Common myeloid progenitor, CD34-positive (primary cell): ENCODE measurements around the gene KIT.
A peak's percentile ranks its signal among the peaks of the same experiment; 100 is the strongest.
"Not testable (repeated sequence)": the region's sequence is repeated elsewhere in the genome, so short reads cannot be mapped to it uniquely, and the experiment has no call there.

Experiments used
- CTCF ChIA-PET: fragments of 350-600 bp; sonication (Branson Sonifier 250); formaldehyde crosslinking; loops from one replicate; lab custom pipeline; 2021; ENCODE audit warnings: antibody characterized with exemption; lab: Charles Lee
- POLR2A ChIA-PET: fragments of 350-600 bp; sonication (Branson Sonifier 250); formaldehyde crosslinking; loops from one replicate; lab custom pipeline; 2021; ENCODE audit warnings: antibody characterized with exemption; lab: Charles Lee
- DNase-seq, 3 donors: peaks; one replicate each; pipeline versions ENCODE4 v3.0.0 to v3.0.0-alpha.2; 2013
- H3K27ac ChIP-seq, 2 experiments: 1 replicate in 1 of 2; 2 replicates in 1 of 2; pipeline ENCODE4 v1.7.0; 2013; ENCODE audit warnings: inconsistent platforms in 2 of 2, low read length in 2 of 2, mild to moderate bottlenecking in 2 of 2, low read depth in 1 of 2, moderate library complexity in 1 of 2; ENCODE audit not compliant: severe bottlenecking in 2 of 2, insufficient read depth in 1 of 2, poor library complexity in 1 of 2
- H3K27me3 ChIP-seq, 5 experiments: replicated peaks in 2 of 5; 1 replicate in 3 of 5; 2 replicates in 2 of 5; pipeline versions ENCODE4 v1.6.1 to v1.7.0; 2013; ENCODE audit warnings: low read length in 4 of 5, mild to moderate bottlenecking in 2 of 5, moderate library complexity in 2 of 5, inconsistent platforms in 1 of 5; ENCODE audit not compliant: insufficient read depth in 5 of 5, control insufficient read depth in 4 of 5
- H3K36me3 ChIP-seq, 4 experiments: 1 replicate in 2 of 4; 2 replicates in 2 of 4; pipeline versions ENCODE4 v1.6.1 to v1.7.0; 2013; ENCODE audit warnings: low read length in 3 of 4, control low read depth in 1 of 4, mild to moderate bottlenecking in 1 of 4; ENCODE audit not compliant: control insufficient read depth in 4 of 4, insufficient read depth in 4 of 4
- H3K4me1 ChIP-seq, 4 experiments: 1 replicate in 3 of 4; 2 replicates in 1 of 4; pipeline versions ENCODE4 v1.6.1 to v1.7.1; 2013; ENCODE audit warnings: low read length in 3 of 4, mild to moderate bottlenecking in 3 of 4, control low read depth in 1 of 4, inconsistent platforms in 1 of 4, moderate library complexity in 1 of 4; ENCODE audit not compliant: control insufficient read depth in 4 of 4, insufficient read depth in 4 of 4; ENCODE audit errors: control extremely low read depth in 1 of 4
- H3K4me3 ChIP-seq, 7 experiments: 1 replicate in 4 of 7; 2 replicates in 3 of 7; pipeline versions ENCODE4 v1.5.1 to v1.7.0; 2013; ENCODE audit warnings: mild to moderate bottlenecking in 7 of 7, low read length in 6 of 7, moderate library complexity in 6 of 7, inconsistent platforms in 2 of 7, low read depth in 2 of 7, control low read depth in 1 of 7; ENCODE audit not compliant: insufficient read depth in 4 of 7, control insufficient read depth in 1 of 7; ENCODE audit errors: extremely low read depth in 1 of 7
- H3K9me3 ChIP-seq, 5 experiments: 1 replicate in 4 of 5; 2 replicates in 1 of 5; pipeline versions ENCODE4 v1.6.1 to v1.7.1; 2013; ENCODE audit warnings: low read length in 4 of 5, mild to moderate bottlenecking in 2 of 5, inconsistent platforms in 1 of 5, low read depth in 1 of 5, moderate library complexity in 1 of 5; ENCODE audit not compliant: control insufficient read depth in 4 of 5, insufficient read depth in 2 of 5; ENCODE audit errors: control extremely low read depth in 1 of 5
- WGBS: methylation state at CpG from one replicate; pipeline ENCODE4 v1.1.5; 2013; ENCODE audit not compliant: insufficient coverage; 5-methylcytosine and 5-hydroxymethylcytosine counted together

KIT gene

DNA sequence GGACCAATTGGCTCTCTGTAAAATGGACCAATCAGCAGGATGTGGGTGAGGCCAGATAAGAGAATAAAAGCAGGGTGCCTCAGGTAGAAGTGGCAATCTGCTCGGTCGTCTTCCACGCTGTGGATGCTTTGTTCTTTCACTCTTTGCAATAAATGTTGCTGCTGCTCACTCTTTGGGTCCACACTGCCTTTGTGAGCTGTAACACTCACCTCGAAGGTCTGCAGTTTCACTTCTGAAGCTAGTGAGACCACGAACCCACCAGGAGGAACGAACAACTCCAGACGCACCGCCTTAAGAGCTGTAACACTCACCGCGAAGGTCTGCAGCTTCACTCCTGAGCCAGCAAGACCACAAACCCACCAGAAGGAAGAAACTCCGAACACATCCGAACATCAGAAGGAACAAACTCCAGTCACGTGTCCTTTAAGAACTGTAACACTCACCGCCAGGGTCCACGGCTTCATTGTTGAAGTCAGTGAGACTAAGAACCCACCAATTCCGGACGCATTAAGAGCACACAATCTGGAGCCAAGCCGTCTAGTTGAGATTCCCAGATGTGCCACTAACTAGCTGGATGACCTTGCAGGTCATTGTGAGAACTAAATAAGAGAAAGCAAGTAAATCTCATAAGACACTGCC is 24.5 kb upstream of the KIT start:
- H3K4me1 ChIP-seq, H3K27ac ChIP-seq, H3K9me3 ChIP-seq, H3K36me3 ChIP-seq, CTCF ChIA-PET, H3K27me3 ChIP-seq, POLR2A ChIA-PET: not testable (repeated sequence)
- H3K4me3 ChIP-seq = peak overlapping the region in 1 of 7 experiments; percentile 36
- DNase-seq = peak in 1 of 3 donors; percentile 57
- 84% methylated on average over 16 of the region's 18 CpGs for WGBS

DNA sequence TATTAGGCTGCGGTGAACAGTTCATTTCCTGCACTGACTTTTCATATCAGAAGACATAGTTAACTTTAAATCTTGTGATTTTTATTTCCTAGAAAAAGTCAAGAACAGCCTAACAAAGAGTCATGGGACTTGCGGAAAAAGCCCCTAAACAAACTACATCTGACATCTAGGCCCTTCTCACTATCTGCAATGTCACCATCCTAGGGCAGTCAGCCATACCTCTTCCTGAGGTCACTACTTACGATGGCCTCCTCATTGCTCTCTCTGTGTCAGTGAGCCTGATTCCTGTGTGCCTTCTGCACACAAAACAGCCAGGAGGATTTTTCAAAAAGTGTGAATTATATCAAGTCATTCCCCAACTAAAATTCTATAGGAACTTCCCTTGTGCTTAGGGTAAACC is 22.4 kb upstream of the KIT start:
- Histone ChIP-seq H3K4me1 (peaks cover 0 to 4% (median 0%) of the 10 kb centered on the region in 4 experiments), H3K27ac (no peak overlapping the region), H3K27me3 (no peaks in the 10 kb centered on the region), H3K4me3 (no peak overlapping the region), H3K36me3 (no peaks in the 10 kb centered on the region), H3K9me3 (no peaks in the 10 kb centered on the region)
- DNase-seq = peak in 2 of 3 donors; percentile 36 to 50
- WGBS = 65% methylated on average over 2 of the region's 3 CpGs
- POLR2A ChIA-PET = no interaction called here
- CTCF ChIA-PET = interaction anchor here (1.1 kb wide), 1 partner anchor 96 kb away, joined by 3 read pairs; no protein-coding TSS in a partner anchor

DNA sequence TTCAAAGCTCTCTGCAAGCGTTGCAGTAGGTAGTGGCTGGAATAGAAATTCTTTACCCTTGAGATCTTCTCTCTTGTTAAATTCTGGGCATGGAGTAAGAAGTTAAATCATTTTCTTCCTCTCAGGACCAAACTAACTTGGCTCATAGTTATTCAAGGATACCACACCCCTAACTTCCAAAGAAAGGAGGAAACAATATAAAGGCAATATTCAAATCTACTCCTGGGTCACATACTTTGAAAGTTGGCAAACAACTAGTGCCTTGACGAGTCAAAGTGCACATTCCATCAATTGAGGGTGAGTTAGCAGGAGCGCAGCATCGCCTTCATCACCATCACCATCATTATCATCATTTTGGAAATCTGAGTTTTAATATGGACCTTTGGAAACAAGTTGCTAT is 20.4 kb upstream of the KIT start:
- no peak overlapping the region for H3K4me3 ChIP-seq
- no peaks in the 10 kb centered on the region for H3K9me3 ChIP-seq
- no peaks in the 10 kb centered on the region for H3K27me3 ChIP-seq
- POLR2A ChIA-PET = no interaction called here
- no peaks in the 10 kb centered on the region for H3K36me3 ChIP-seq
- DNase-seq = no peak
- CTCF ChIA-PET = no interaction called here
- no CpG with 5 or more reads among the region's 4 CpGs for WGBS
- no peak overlapping the region for H3K27ac ChIP-seq
- H3K4me1 ChIP-seq = peaks cover 0 to 8% (median 0%) of the 10 kb centered on the region in 4 experiments

DNA sequence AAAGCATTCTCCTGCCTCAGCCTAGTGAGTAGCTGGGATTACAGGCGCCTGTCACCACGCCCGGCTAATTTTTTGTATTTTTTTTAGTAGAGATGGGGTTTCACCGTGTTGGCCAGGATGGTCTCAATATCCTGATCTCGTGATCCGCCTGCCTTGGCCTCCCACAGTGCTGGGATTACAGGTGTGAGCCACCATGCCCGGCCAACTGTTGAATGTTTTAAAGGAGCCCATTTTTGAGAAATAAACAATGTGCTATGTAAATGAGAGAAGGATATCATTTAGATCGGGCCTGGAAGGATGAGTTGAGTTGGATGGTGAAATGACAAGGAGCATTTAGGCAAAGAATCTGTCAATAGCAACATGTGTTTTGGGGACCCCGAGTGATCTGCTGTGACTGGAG is 16.7 kb upstream of the KIT start:
- 97% methylated on average over 6 of the region's 9 CpGs for WGBS
- DNase-seq, H3K4me3 ChIP-seq, H3K36me3 ChIP-seq, H3K4me1 ChIP-seq, H3K27ac ChIP-seq, H3K27me3 ChIP-seq, H3K9me3 ChIP-seq, POLR2A ChIA-PET, CTCF ChIA-PET: not testable (repeated sequence)

DNA sequence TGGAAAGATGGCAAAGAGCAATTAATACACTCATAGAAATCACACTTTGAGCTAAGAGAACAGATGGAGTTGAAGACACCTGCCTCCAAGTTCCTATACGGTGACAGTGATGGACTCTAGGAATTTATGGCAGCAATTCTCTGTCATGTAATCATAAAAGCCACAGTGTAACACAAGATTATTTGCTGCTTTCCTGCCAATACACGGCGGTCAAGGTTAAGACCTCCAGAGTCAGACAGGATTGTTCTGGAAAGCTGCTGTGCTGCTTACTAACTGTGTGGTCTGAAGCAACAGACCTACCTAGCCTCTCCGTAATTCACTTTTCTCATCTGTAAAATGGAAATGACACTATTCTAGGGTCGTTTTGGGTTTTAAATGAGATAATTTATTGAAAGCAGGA is 14.6 kb upstream of the KIT start:
- H3K4me3 ChIP-seq = no peak overlapping the region
- H3K36me3 ChIP-seq = no peaks in the 10 kb centered on the region
- H3K4me1 ChIP-seq = peaks cover 0 to 5% (median 0%) of the 10 kb centered on the region in 4 experiments
- POLR2A ChIA-PET = no interaction called here
- CTCF ChIA-PET = no interaction called here
- H3K27me3 ChIP-seq = no peaks in the 10 kb centered on the region
- no peaks in the 10 kb centered on the region for H3K9me3 ChIP-seq
- H3K27ac ChIP-seq = no peak overlapping the region
- no peak for DNase-seq
- WGBS = 94% methylated on average over 3 of the region's 5 CpGs

DNA sequence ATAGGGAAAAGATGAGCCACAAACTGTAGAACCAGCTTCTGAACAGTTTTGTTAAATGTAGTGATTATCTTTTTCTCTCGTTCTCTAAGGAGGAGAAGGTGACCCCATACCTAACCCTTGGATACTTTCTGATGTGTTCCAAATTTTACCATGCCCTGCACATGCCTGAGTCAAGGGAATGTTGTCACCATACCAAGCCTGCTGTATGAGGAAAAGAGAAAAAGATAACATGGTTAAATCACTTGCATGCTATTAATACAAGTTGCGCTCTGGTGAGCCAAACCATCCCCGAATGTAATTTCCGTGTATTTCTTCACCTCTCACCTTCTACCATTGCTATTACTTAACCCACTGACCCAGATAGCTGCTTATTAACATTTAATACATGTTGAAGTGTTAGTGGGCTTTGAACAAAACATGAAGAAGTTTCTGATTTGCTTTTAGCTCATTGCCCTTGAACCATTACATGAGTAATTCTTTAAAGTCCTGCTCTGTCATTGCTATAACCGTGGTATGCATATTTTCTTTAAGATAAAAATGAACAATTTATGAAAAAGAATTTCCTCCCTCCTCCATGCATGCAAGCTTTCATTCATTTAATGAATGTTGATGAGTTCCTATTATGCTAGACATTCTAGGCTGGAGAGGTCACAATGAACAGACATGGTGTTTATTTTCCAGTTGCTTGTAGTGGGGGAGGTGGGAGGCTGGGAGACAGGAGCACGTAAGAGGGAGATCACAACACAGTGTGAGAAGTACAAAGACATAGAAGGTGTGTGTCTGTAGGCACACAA is 13.6 kb upstream of the KIT start:
- peaks cover 0 to 5% (median 0%) of the 10 kb centered on the region in 4 experiments for H3K4me1 ChIP-seq

DNA sequence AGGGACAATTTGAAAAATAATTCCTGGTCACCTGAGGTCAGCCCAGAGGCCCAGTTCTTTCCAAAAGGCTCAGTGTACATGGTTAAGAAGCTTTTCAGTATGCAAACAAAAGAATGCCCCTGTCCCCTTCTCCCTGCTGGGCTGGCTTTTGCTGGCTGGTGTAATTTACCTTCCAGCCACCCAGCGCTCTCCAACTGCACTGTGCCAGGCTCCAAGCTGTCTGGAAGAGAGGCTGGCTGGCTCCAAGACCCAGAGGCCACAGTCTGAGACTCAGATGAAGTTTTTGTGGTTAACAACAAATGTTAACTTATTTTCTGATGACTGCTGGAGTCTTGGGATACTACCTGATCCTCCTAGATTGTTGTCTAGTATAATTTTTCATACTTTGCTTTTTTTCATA is 11.9 kb upstream of the KIT start:
- WGBS = 100% methylated on average over 1 of the region's 1 CpG
- no peaks in the 10 kb centered on the region for H3K4me1 ChIP-seq
- no peak overlapping the region for H3K27ac ChIP-seq
- CTCF ChIA-PET = interaction anchor here (1.3 kb wide), 1 partner anchor 36 kb away, joined by 3 read pairs; no protein-coding TSS in a partner anchor
- no peaks in the 10 kb centered on the region for H3K9me3 ChIP-seq
- POLR2A ChIA-PET = no interaction called here
- no peak for DNase-seq
- H3K4me3 ChIP-seq = no peak overlapping the region
- H3K36me3 ChIP-seq = no peaks in the 10 kb centered on the region
- no peaks in the 10 kb centered on the region for H3K27me3 ChIP-seq

More for the DNA sequence above, 13.6 kb upstream of the KIT start:
- Histone ChIP-seq H3K27me3 (no peaks in the 10 kb centered on the region), H3K9me3 (no peaks in the 10 kb centered on the region), H3K27ac (no peak overlapping the region), H3K36me3 (no peaks in the 10 kb centered on the region), H3K4me3 (no peak overlapping the region)
- ChIA-PET POLR2A (no interaction called here), CTCF (no interaction called here)
- WGBS = 100% methylated on average over 1 of the region's 6 CpGs
- DNase-seq = no peak
